HEK293T (cell line): ENCODE measurements around the gene KCNJ13.

Experiments used
- L3MBTL2 ChIP-seq: fragments of 450-650 bp; conservative IDR thresholded peaks from 2 replicates; pipeline ENCODE4 v1.6.1; 2016; ENCODE audit warnings: mild to moderate bottlenecking
- LEF1 ChIP-seq: fragments of 450-650 bp; IDR thresholded peaks from 2 replicates; pipeline ENCODE4 v1.6.1; 2017; ENCODE audit warnings: mild to moderate bottlenecking, borderline replicate concordance
- SP1 ChIP-seq: fragments of 450-650 bp; IDR thresholded peaks from 2 replicates; pipeline ENCODE4 v1.6.1; 2017
- TARDBP ChIP-seq: fragments of 450-650 bp; IDR thresholded peaks from 2 replicates; pipeline ENCODE4 v1.6.1; 2016

DNA sequence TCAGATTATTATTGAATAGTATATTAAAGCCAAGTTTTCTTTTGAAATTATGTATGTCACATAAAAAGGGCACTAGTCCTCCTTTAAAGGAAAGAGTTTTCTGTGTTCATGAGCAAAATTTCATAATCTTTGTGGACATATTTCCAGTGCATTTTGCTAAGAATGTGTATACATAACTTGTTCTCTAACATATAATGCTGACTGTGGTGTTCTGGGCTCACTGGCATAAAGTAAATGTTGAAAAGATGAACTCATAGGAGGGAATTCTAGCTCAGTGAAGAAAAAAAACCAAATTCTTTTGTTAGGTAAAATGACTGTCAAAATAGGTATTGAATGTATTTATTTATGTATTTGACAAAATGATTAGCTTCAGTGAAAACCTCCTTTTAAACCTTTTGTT lies 6.2 kb downstream of the KCNJ13 start:
- TF ChIP-seq LEF1 (no peak), SP1 (no peak), TARDBP (no peak), L3MBTL2 (no peak)
